Ascending aorta (tissue), 2 donors: ENCODE data around the gene SLC9A8. TPM values are rescaled to one million over a fixed set of nuclear protein-coding genes. Genes with fewer than 3 reads are reported as not detected.

Experiments
- DNase-seq, 2 donors: peaks; one replicate each; pipeline ENCODE4 v3.0.0-alpha.2; 2019; ENCODE audit warnings: low spot score in 2 of 2
- H3K27ac ChIP-seq, 2 donors: fragments of 200-600 bp; sonication (generic); one replicate each; pipeline ENCODE4 v1.5.1; 2016 to 2017; ENCODE audit warnings: mild to moderate bottlenecking in 1 of 2
- H3K27me3 ChIP-seq: fragments of 200-600 bp; sonication (generic); one replicate; pipeline ENCODE4 v1.5.1; 2017
- H3K36me3 ChIP-seq, 2 donors: fragments of 200-600 bp; sonication (generic); one replicate each; pipeline ENCODE4 v1.5.1; 2016
- H3K4me1 ChIP-seq, 2 donors: fragments of 200-600 bp; sonication (generic); one replicate each; pipeline ENCODE4 v1.5.1; 2016 to 2017; ENCODE audit warnings: mild to moderate bottlenecking in 1 of 2
- H3K4me3 ChIP-seq, 2 donors: fragments of 200-600 bp; sonication (generic); one replicate each; pipeline ENCODE4 v1.5.1; 2016 to 2017; ENCODE audit warnings: mild to moderate bottlenecking in 1 of 2
- H3K9me3 ChIP-seq, 2 donors: fragments of 200-600 bp; sonication (generic); one replicate each; pipeline ENCODE4 v1.5.1; 2016
- CTCF ChIP-seq, 3 experiments: fragments of 200-600 bp in 2 of 3; fragments of 450-650 bp in 1 of 3; sonication (generic) in 2 of 3; IDR thresholded peaks; one replicate each; pipeline ENCODE4 v1.5.1; 2016 to 2019; ENCODE audit warnings: antibody characterized with exemption in 3 of 3, mild to moderate bottlenecking in 1 of 3, moderate library complexity in 1 of 3
- intact Hi-C: fragments of 100-400 bp; cut with DNase I; formaldehyde crosslinking; loops from one replicate; pipeline ENCODE4 v1.15.1; 2023
- total RNA-seq: library from RNA; depleted of rRNA; stranded (reverse); fragments of >200 nt; gene quantifications from one replicate; pipeline ENCODE4 v1.1.0, GENCODE V29; 2016

SLC9A8 gene
- total RNA-seq, 1 donor from 2014 or later = 9.7 TPM

- H3K27me3 ChIP-seq = no peaks in the 10 kb centered on the region
- H3K27ac ChIP-seq = peak overlapping the region; percentile 69 to 83
- no peak for TF ChIP-seq CTCF (IDR thresholded peaks at IDR 0.05)
- H3K4me1 ChIP-seq = peaks cover 8 to 26% of the 10 kb centered on the region in 2 donors
- no peaks in the 10 kb centered on the region for H3K9me3 ChIP-seq
- intact Hi-C loops = loop anchor here (2.0 kb wide), 1 partner anchor 14 kb away; no protein-coding TSS in a partner anchor
- no peak overlapping the region for H3K4me3 ChIP-seq
- DNase-seq = peak in 1 of 2 donors; percentile 56
- H3K36me3 ChIP-seq = no peaks in the 10 kb centered on the region
These were observed 62.1 kb downstream of the SLC9A8 start for GRCh38 chr20:49874696-49875095.

GRCh38 chr20:49877386-49877921, 64.8 kb downstream of the SLC9A8 start:
- H3K27ac ChIP-seq = peak overlapping the region; percentile 83 to 86
- H3K9me3 ChIP-seq = no peaks in the 10 kb centered on the region
- peaks cover 14 to 41% of the 10 kb centered on the region in 2 donors for H3K4me1 ChIP-seq
- no peak overlapping the region for H3K4me3 ChIP-seq
- TF ChIP-seq CTCF (IDR thresholded peaks at IDR 0.05) = no peak
- intact Hi-C loops = no loop called here
- H3K27me3 ChIP-seq = no peaks in the 10 kb centered on the region
- peak in 1 of 2 donors; percentile 42 for DNase-seq
- peaks cover 0 to 3% of the 10 kb centered on the region in 2 donors for H3K36me3 ChIP-seq

GRCh38 chr20:49878977-49879376, 66.3 kb downstream of the SLC9A8 start:
- Histone ChIP-seq H3K4me3 (no peak overlapping the region), H3K27ac (peak overlapping the region; percentile 4 to 46), H3K36me3 (peaks cover 5 to 11% of the 10 kb centered on the region in 2 donors), H3K27me3 (no peaks in the 10 kb centered on the region), H3K4me1 (peaks cover 14 to 41% of the 10 kb centered on the region in 2 donors), H3K9me3 (no peaks in the 10 kb centered on the region)
- TF ChIP-seq CTCF (IDR thresholded peaks at IDR 0.05) = no peak
- no peak for DNase-seq
- intact Hi-C loops = no loop called here

- H3K36me3 ChIP-seq = peaks cover 5 to 20% of the 10 kb centered on the region in 2 donors
- DNase-seq = no peak
- H3K4me3 ChIP-seq = peak overlapping the region in 1 of 2 donors; percentile 11
- no peak for TF ChIP-seq CTCF (IDR thresholded peaks at IDR 0.05)
- intact Hi-C loops = no loop called here
- no peaks in the 10 kb centered on the region for H3K9me3 ChIP-seq
- H3K4me1 ChIP-seq = peaks cover 14 to 38% of the 10 kb centered on the region in 2 donors
- H3K27me3 ChIP-seq = no peaks in the 10 kb centered on the region
- H3K27ac ChIP-seq = peak overlapping the region; percentile 62 to 70
These were observed 67.5 kb downstream of the SLC9A8 start for GRCh38 chr20:49880177-49880576.

- TF ChIP-seq CTCF (IDR thresholded peaks at IDR 0.05) = no peak
- no peaks in the 10 kb centered on the region for H3K27me3 ChIP-seq
- intact Hi-C loops = no loop called here
- H3K36me3 ChIP-seq = peaks cover 5 to 25% of the 10 kb centered on the region in 2 donors
- peaks cover 14 to 31% of the 10 kb centered on the region in 2 donors for H3K4me1 ChIP-seq
- H3K27ac ChIP-seq = peak overlapping the region; percentile 62 to 70
- H3K4me3 ChIP-seq = peak overlapping the region in 1 of 2 donors; percentile 11
- DNase-seq = no peak
- H3K9me3 ChIP-seq = no peaks in the 10 kb centered on the region
These were observed 68.3 kb downstream of the SLC9A8 start for GRCh38 chr20:49880724-49881445.
